ENCODE measurements around the gene SLC36A2. TPM values are rescaled to one million over a fixed set of nuclear protein-coding genes. Genes with fewer than 3 reads are reported as not detected.
"Not testable (repeated sequence)": the region's sequence is repeated elsewhere in the genome, so short reads cannot be mapped to it uniquely, and the experiment has no call there.

The SLC36A2 gene
- polyA plus RNA-seq, 1 experiment, result not detected

GRCh38 chr5:151312756-151313324 lies 34.5 kb downstream of the SLC36A2 start:
- no peak for TF ChIP-seq CTCF (IDR thresholded peaks at IDR 0.05; ENCODE audit: insufficient read depth, low read depth, low read length)
- Histone ChIP-seq H3K36me3 (ENCODE audit: control insufficient read depth, insufficient read depth, low read length) (no peaks in the 10 kb centered on the region), H3K4me3 (ENCODE audit: low read depth, low read length) (no peak overlapping the region), H3K27me3 (ENCODE audit: control insufficient read depth, insufficient read depth, low read length) (no peaks in the 10 kb centered on the region)
- DNase-seq (ENCODE audit: low read depth), result no peak
- CTCF ChIA-PET, result no interaction called here
- POLR2A ChIA-PET, result no interaction called here

DNA sequence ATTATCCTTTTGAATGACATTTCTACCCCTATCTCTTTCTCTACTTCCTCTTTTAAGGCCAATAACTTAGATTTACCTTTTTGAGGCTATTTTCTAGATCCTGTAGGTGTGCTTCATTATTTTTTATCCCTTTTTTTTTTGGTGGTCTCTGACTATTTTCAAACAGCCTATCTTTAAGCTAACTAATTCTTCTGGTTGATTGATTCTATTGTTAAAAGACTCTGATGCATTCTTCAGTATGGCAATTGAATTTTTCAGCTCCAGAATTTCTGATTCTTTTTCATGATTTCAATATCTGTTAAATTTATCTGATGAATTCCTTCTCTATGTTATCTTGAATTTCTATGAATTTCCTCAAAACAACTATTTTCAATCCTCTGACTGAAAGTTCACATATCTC lies 36.4 kb downstream of the SLC36A2 start:
- CTCF ChIA-PET, result no interaction called here
- TF ChIP-seq CTCF (IDR thresholded peaks at IDR 0.05; ENCODE audit: insufficient read depth, low read depth, low read length), result no peak
- Histone ChIP-seq H3K27me3 (ENCODE audit: control insufficient read depth, insufficient read depth, low read length) (no peaks in the 10 kb centered on the region), H3K4me3 (ENCODE audit: low read depth, low read length) (no peak overlapping the region), H3K36me3 (ENCODE audit: control insufficient read depth, insufficient read depth, low read length) (no peaks in the 10 kb centered on the region)
- no peak for DNase-seq (ENCODE audit: low read depth)
- POLR2A ChIA-PET, result no interaction called here

DNA sequence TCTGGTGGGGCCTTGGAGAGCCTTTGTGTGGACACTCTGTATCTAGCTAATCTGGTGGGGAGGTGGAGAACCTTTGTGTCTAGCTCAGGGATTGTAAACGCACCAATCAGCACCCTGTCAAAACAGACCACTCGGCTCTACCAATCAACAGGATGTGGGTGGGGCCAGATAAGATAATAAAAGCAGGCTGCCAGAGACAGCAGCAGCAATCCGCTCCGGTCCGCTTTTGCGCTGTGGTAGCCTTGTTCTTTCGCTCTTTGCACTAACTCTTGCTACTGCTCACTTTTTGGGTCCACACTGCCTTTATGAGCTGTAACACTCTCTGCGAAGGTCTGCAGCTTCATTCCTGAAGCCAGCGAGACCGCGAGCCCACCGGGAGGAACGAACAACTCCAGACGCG lies 37.5 kb downstream of the SLC36A2 start:
- CTCF ChIA-PET; POLR2A ChIA-PET; DNase-seq (ENCODE audit: low read depth); H3K4me3 ChIP-seq (ENCODE audit: low read depth, low read length); H3K36me3 ChIP-seq (ENCODE audit: control insufficient read depth, insufficient read depth, low read length); H3K27me3 ChIP-seq (ENCODE audit: control insufficient read depth, insufficient read depth, low read length): not testable (repeated sequence)

DNA sequence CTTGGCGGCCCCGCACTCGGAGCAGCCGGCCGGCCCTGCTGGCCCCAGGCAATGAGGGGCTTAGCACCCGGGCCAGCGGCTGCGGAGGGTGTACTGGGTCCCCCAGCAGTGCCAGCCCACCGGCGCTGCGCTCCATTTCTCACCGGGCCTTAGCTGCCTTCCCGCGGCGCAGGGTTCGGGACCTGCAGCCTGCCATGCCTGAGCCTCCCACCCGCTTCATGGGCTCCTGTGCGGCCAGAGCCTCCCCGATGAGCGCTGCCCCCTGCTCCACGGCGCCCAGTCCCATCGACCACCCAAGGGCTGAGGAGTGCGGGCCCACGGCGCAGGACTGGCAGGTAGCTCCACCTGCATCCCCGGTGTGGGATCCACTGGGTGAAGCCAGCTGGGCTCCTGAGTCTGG lies 38.1 kb downstream of the SLC36A2 start:
- H3K4me3 ChIP-seq (ENCODE audit: low read depth, low read length); H3K27me3 ChIP-seq (ENCODE audit: control insufficient read depth, insufficient read depth, low read length); POLR2A ChIA-PET; H3K36me3 ChIP-seq (ENCODE audit: control insufficient read depth, insufficient read depth, low read length); CTCF ChIA-PET; DNase-seq (ENCODE audit: low read depth): not testable (repeated sequence)

DNA sequence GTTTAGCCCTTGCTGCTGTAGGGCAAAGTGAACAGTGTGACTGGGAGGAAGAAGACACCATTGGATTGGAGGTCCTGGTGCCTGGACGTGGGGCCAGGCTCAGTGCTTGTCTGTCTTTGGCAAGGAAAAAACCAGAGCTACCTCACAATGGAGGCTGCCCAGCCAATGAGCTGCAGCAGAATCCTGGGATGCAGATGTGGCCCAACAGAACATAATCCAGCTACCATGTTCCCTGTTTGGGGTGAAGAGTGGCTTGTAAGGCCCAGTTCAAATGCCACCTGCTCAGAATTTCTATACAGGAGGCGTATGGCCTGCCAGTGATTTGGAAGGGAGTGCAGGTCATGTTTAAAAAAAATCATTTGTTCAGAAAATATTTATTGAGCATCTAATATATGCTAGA lies 43.7 kb downstream of the SLC36A2 start, which contains the start of gene SLC36A3:
Gene SLC36A3, minus strand, starts transcription at position 101 of the 400 bp plus-strand sequence. CDS start 412 bp downstream, outside the sequence.
- Histone ChIP-seq H3K4me3 (ENCODE audit: low read depth, low read length) (no peak within 1 kb of the TSS), H3K27me3 (ENCODE audit: control insufficient read depth, insufficient read depth, low read length) (peaks cover 3% of the 10 kb centered on the region), H3K36me3 (ENCODE audit: control insufficient read depth, insufficient read depth, low read length) (no peaks in the 10 kb centered on the region)
- no peak for DNase-seq (ENCODE audit: low read depth)
- TF ChIP-seq CTCF (IDR thresholded peaks at IDR 0.05; ENCODE audit: insufficient read depth, low read depth, low read length), result no peak
- ChIA-PET POLR2A (no interaction called here), CTCF (interaction anchor here (2.3 kb wide), 1 partner anchor 12 kb away, joined by 6 read pairs; no protein-coding TSS in a partner anchor)

DNA sequence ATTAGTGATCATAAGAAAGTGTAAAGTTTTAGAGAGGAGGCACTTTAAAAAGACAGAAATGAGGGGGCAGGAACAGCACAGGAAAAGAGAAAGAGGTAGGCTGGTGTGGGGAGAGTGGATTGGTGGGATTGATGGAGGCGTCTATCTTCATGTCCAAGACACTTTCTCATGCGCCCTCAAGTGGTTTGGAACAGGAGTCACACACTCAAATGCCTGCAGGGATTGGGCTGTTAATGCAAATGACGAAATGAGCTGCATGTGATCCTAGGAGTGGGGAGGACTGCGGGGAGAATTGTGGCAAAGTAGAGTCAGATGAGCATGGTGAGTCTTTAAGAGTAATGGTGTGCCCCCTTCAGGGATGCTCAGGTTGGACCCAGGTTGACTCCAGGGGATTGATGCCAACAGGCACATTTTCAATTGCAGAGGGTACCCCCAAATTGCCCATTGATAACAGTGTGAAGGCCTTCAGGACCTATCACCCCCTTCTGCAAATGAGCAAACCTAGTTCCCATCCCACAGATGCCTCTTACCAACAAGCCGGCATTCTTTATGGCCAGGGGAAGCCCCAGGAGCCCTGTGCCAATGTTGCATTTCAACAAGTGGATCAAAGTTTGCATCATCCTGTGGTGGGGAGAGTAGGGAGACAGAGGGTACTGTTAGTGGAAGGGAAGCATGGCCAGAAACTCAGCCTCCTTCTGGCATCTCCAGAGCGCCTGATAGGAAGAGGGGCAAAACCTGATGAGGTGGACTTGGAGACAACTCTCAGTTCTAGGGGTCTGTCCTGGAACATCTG lies 49.1 kb downstream of the SLC36A2 start:
- Histone ChIP-seq H3K27me3 (ENCODE audit: control insufficient read depth, insufficient read depth, low read length) (peaks cover 3% of the 10 kb centered on the region), H3K4me3 (ENCODE audit: low read depth, low read length) (no peak overlapping the region), H3K36me3 (ENCODE audit: control insufficient read depth, insufficient read depth, low read length) (no peaks in the 10 kb centered on the region)
- ChIA-PET POLR2A (no interaction called here), CTCF (interaction anchor here (0.6 to 1.0 kb wide), 2 partner anchors 9 to 20 kb away, joined by 3 to 4 read pairs; no protein-coding TSS in a partner anchor)
- TF ChIP-seq CTCF (IDR thresholded peaks at IDR 0.05; ENCODE audit: insufficient read depth, low read depth, low read length), result peak; percentile 64
- DNase-seq (ENCODE audit: low read depth), result peak; percentile 7
